VCaP (cell line): Measurements from ENCODE around the gene SLX4IP.

Experiments used
- H3K27ac ChIP-seq: fragments of 450-650 bp; 2 replicates; pipeline ENCODE4 v1.5.1; 2017
- TF ChIP-seq, protein P1 (sequence below): fragments of 450-650 bp; conservative IDR thresholded peaks from 2 replicates; pipeline ENCODE4 v1.5.1; 2017; ENCODE audit warnings: mild to moderate bottlenecking, moderate library complexity

Gene SLX4IP

DNA sequence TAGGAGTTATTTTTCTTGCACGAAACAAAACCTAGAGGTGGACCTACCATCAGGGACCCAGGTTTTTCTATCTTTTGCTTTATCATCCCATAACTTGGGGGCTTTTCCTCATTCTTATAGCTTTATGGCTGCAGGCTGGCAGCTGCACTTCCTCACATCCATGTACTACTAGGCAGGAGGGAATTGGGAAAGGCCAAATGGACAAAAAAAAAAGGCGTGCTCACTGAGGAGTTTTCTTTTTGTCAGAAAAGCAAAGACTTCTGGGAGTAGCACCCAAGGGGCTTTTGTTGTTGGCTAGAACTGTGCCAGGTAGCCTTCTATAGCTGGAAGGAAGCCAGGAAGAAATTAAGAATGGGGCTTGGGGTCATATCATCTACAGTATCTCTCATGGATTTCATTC, 61.4 kb downstream of the SLX4IP start:
- H3K27ac ChIP-seq, result no peak overlapping the region
- TF ChIP-seq, protein P1, sequence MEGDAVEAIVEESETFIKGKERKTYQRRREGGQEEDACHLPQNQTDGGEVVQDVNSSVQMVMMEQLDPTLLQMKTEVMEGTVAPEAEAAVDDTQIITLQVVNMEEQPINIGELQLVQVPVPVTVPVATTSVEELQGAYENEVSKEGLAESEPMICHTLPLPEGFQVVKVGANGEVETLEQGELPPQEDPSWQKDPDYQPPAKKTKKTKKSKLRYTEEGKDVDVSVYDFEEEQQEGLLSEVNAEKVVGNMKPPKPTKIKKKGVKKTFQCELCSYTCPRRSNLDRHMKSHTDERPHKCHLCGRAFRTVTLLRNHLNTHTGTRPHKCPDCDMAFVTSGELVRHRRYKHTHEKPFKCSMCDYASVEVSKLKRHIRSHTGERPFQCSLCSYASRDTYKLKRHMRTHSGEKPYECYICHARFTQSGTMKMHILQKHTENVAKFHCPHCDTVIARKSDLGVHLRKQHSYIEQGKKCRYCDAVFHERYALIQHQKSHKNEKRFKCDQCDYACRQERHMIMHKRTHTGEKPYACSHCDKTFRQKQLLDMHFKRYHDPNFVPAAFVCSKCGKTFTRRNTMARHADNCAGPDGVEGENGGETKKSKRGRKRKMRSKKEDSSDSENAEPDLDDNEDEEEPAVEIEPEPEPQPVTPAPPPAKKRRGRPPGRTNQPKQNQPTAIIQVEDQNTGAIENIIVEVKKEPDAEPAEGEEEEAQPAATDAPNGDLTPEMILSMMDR, result no peak

DNA sequence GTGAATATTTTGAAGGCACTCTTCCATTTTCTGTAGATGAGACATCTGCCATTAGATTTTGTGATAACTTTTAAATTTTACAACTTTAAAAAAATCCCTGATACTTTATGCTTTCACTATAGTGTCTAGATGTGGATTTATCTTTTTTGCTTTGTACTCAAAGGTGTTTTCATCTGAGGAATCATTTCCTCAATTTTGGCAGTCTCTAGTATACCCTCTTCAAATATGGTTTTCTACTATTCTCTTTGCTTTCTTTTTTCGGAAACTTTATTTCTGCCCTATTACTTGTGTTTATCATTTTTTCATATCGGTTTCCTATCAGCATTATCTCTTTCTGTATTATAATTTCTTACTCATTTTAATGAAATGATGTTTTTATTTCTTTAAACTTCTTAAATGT, 62.2 kb downstream of the SLX4IP start:
- no peak overlapping the region for H3K27ac ChIP-seq
- TF ChIP-seq, protein P1, result no peak

DNA sequence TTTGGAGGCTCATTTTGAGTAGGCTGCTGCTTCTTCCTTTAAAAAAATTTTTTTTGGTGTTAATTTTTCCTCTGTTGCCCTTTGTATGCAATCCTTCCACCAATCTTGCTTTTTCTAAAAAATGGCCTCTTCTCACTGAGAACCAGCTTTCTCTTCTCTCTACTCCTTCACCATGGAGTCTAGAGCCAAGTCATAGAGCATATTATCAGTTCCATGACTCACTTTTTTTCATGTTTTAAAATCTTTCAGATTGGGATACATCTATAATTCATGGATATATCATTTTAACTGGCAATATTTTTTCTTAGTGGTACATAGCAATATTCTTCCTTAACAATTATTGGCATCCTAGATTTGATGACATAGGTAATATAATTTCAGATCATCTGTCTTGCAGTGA, 62.7 kb downstream of the SLX4IP start:
- TF ChIP-seq, protein P1, result no peak
- H3K27ac ChIP-seq, result no peak overlapping the region

DNA sequence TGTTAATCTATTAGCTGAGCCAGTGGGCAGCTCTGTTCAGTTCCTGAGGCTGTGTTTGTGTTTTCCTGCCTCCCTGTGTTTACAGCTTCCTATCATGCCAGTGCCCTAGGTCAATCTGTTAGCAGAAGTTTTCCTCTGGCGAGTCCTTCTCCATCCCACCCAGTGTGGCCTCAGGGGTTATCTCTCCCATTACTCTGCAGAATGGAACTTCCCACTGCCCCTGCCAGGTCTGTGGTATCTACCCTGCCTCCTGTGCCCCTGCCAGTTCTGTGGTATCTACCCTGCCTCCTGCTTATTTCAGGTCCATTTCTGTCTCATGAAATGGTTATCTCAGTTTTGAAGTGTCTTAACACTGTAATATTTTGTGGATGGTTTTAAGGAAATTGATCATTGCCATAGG, 63.1 kb downstream of the SLX4IP start:
- no peak overlapping the region for H3K27ac ChIP-seq
- TF ChIP-seq, protein P1, result no peak

DNA sequence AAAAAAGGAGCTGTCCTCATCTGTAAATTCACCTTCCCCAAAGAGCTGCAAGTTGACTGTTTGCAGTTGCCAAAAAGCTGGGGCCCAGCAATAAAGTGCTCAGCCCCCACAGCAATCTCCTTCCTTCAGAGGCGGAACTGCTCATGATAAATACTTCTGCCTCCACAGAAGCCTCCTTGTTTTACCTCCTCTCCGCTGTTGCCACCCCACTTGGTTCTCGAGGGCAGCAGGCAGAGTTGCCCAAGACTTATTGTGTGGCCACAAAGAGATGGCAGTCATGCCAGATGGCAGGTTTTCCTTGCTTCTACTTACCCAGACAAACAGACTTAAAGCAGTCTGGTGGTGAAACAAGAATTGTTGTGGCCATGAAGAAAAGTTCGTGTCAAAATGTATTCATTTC, 66.3 kb downstream of the SLX4IP start:
- no peak overlapping the region for H3K27ac ChIP-seq
- TF ChIP-seq, protein P1, result no peak

DNA sequence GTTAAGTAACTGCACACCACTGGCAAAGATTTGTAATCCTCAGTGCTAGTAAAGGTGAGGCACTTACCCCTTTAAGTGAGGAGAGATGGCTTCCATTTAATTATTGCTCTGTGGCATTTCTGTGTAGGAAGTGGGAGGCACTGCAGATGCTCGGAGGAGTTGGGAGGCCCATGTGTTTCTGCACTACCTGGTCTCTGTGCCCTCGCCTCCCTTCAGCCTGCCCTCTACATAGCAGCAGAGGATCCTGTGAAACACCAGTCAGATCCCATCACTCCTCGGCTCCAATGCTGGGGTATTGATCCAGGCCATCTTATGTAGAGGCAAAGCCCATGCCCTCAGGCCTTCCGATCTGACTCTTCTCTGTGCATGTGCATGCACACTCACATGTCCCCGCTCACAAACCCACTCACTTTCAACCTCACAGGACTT, 67.0 kb downstream of the SLX4IP start:
- TF ChIP-seq, protein P1, result no peak
- H3K27ac ChIP-seq, result no peak overlapping the region

DNA sequence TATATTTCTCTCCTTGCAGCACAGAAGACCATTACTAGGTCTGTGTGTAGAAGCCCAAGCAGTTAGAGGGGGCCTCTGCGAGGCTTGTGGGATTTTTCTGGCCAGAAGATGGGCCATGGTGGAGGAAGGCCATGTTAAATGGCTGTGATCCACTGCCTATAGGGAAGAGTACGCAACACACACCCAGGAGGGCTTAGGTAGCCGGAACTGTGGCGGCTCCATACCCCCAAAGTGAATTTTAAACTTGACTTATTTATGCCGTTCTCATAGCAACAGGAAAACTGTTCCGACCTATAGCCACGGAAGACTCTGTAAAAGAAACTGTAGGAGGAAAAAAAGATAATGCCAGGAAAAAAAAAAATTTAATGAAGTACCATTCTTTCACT, 69.5 kb downstream of the SLX4IP start:
- TF ChIP-seq, protein P1, result no peak
- no peak overlapping the region for H3K27ac ChIP-seq
